ENCODE data around the gene HAND1. TPM values are rescaled to one million over a fixed set of nuclear protein-coding genes. Genes with fewer than 3 reads are reported as not detected.

Gene HAND1
- total RNA-seq, 6 donors from 2014 or later: 1.7 TPM; not detected in 5

- Histone ChIP-seq H3K27me3 (no peaks in the 10 kb centered on the region), H3K9me3 (no peaks in the 10 kb centered on the region), H3K4me3 (no peak overlapping the region), H3K36me3 (peaks cover 12 to 61% (median 26%) of the 10 kb centered on the region in 4 donors), H3K4me1 (peaks cover 4 to 12% (median 9%) of the 10 kb centered on the region in 4 donors), H3K27ac (no peak overlapping the region)
- 90 to 92% methylated on average over 5 of the region's 5 CpGs for WGBS, 2 donors
- TF ChIP-seq CTCF (IDR thresholded peaks at IDR 0.05): no peak
- TF ChIP-seq POLR2A (IDR thresholded peaks at IDR 0.05): no peak
- no peak for TF ChIP-seq POLR2AphosphoS5 (IDR thresholded peaks at IDR 0.05)
- no peak for TF ChIP-seq EP300 (IDR thresholded peaks at IDR 0.05)
- DNase-seq (peak in 1 of 2 donors; percentile 25), ATAC-seq (ENCODE audit: low FRiP score in 2 of 2) (no peak)
Observed at GRCh38 chr5:154440540-154440939, 37.5 kb downstream of the HAND1 start.

- no peak for ATAC-seq (ENCODE audit: low FRiP score in 2 of 2)
- WGBS, 2 donors: 83 to 90% methylated on average over 5 of the region's 5 CpGs
- H3K36me3 ChIP-seq: peaks cover 12 to 68% (median 28%) of the 10 kb centered on the region in 4 donors
- no peaks in the 10 kb centered on the region for H3K9me3 ChIP-seq
- no peak for DNase-seq
- no peak for TF ChIP-seq POLR2AphosphoS5 (IDR thresholded peaks at IDR 0.05)
- no peak for TF ChIP-seq POLR2A (IDR thresholded peaks at IDR 0.05)
- TF ChIP-seq EP300 (IDR thresholded peaks at IDR 0.05): no peak
- no peak for TF ChIP-seq CTCF (IDR thresholded peaks at IDR 0.05)
- no peak overlapping the region for H3K27ac ChIP-seq
- no peaks in the 10 kb centered on the region for H3K27me3 ChIP-seq
- H3K4me1 ChIP-seq: no peaks in the 10 kb centered on the region
- no peak overlapping the region for H3K4me3 ChIP-seq
Observed at GRCh38 chr5:154437281-154437965, 40.6 kb downstream of the HAND1 start.

GRCh38 chr5:154435226-154435625, 42.8 kb downstream of the HAND1 start:
- Histone ChIP-seq H3K9me3 (no peaks in the 10 kb centered on the region), H3K4me3 (no peak overlapping the region), H3K4me1 (no peaks in the 10 kb centered on the region), H3K27ac (no peak overlapping the region), H3K36me3 (peaks cover 10 to 48% (median 24%) of the 10 kb centered on the region in 4 donors), H3K27me3 (no peaks in the 10 kb centered on the region)
- ATAC-seq (ENCODE audit: low FRiP score in 2 of 2) (no peak), DNase-seq (no peak)
- TF ChIP-seq POLR2AphosphoS5 (IDR thresholded peaks at IDR 0.05): no peak
- no peak for TF ChIP-seq EP300 (IDR thresholded peaks at IDR 0.05)
- no peak for TF ChIP-seq CTCF (IDR thresholded peaks at IDR 0.05)
- WGBS, 2 donors: 100% methylated on average over 2 to 3 of the region's 3 CpGs

GRCh38 chr5:154430961-154431630, 46.9 kb downstream of the HAND1 start:
- no peaks in the 10 kb centered on the region for H3K27me3 ChIP-seq

More at GRCh38 chr5:154430961-154431630, 46.9 kb downstream of the HAND1 start:
- no peak overlapping the region for H3K27ac ChIP-seq
- ATAC-seq (ENCODE audit: low FRiP score in 2 of 2): no peak
- H3K36me3 ChIP-seq: peaks cover 0 to 14% (median 6%) of the 10 kb centered on the region in 4 donors
- 79 to 88% methylated on average over 4 of the region's 4 CpGs for WGBS, 2 donors
- no peak for TF ChIP-seq EP300 (IDR thresholded peaks at IDR 0.05)
- no peak for TF ChIP-seq POLR2AphosphoS5 (IDR thresholded peaks at IDR 0.05)
- TF ChIP-seq CTCF (IDR thresholded peaks at IDR 0.05): no peak
- TF ChIP-seq POLR2A (IDR thresholded peaks at IDR 0.05): no peak
- H3K4me3 ChIP-seq: no peak overlapping the region
- no peaks in the 10 kb centered on the region for H3K9me3 ChIP-seq
- no peak for DNase-seq
- H3K4me1 ChIP-seq: no peaks in the 10 kb centered on the region
